ENCODE measurements around the gene CIDEA.

CIDEA gene

DNA sequence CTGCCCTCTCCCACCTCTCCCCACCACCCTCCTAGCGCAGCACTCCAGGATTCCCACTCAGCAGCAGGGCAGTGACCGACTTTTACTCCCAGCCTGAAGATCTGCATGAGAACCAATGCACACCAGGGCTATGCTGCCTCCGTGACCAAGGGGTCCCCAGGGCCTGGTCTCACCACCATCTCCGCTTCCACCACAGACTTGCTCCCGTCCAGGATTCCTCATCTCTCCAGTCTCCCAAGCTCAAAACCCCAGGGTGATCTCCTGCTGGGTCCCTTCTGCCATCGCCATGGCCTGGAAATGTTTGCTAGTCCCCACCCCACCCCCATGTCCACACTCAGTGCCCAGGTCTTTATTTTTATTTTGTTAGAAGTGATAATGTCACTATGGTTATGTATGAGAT, 2.1 kb upstream of the CIDEA start:
- TF ChIP-seq, protein P1, sequence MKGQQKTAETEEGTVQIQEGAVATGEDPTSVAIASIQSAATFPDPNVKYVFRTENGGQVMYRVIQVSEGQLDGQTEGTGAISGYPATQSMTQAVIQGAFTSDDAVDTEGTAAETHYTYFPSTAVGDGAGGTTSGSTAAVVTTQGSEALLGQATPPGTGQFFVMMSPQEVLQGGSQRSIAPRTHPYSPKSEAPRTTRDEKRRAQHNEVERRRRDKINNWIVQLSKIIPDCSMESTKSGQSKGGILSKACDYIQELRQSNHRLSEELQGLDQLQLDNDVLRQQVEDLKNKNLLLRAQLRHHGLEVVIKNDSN (IDR thresholded peaks at IDR 0.05): no peak
- TF ChIP-seq TAF1 (IDR thresholded peaks at IDR 0.05; ENCODE audit: low read depth) (no peak), EP300 (IDR thresholded peaks at IDR 0.05; ENCODE audit: borderline replicate concordance) (no peak), TCF12 (IDR thresholded peaks at IDR 0.05; ENCODE audit: low read depth) (no peak), YY1 (IDR thresholded peaks at IDR 0.05; ENCODE audit: low read depth) (no peak), CREB1 (IDR thresholded peaks at IDR 0.05; ENCODE audit: low read depth) (no peak), RAD21 (IDR thresholded peaks at IDR 0.05; ENCODE audit: low read depth) (no peak), ZBTB7A (IDR thresholded peaks at IDR 0.05; ENCODE audit: low read depth) (no peak), NFIC (IDR thresholded peaks at IDR 0.05) (no peak), MAX (IDR thresholded peaks at IDR 0.05) (no peak), CEBPB (IDR thresholded peaks at IDR 0.05) (no peak), EGR1 (IDR thresholded peaks at IDR 0.05) (no peak), FOXM1 (IDR thresholded peaks at IDR 0.05; ENCODE audit: borderline replicate concordance, low read depth) (no peak), TEAD4 (IDR thresholded peaks at IDR 0.05) (no peak)
- TF ChIP-seq, protein P2, sequence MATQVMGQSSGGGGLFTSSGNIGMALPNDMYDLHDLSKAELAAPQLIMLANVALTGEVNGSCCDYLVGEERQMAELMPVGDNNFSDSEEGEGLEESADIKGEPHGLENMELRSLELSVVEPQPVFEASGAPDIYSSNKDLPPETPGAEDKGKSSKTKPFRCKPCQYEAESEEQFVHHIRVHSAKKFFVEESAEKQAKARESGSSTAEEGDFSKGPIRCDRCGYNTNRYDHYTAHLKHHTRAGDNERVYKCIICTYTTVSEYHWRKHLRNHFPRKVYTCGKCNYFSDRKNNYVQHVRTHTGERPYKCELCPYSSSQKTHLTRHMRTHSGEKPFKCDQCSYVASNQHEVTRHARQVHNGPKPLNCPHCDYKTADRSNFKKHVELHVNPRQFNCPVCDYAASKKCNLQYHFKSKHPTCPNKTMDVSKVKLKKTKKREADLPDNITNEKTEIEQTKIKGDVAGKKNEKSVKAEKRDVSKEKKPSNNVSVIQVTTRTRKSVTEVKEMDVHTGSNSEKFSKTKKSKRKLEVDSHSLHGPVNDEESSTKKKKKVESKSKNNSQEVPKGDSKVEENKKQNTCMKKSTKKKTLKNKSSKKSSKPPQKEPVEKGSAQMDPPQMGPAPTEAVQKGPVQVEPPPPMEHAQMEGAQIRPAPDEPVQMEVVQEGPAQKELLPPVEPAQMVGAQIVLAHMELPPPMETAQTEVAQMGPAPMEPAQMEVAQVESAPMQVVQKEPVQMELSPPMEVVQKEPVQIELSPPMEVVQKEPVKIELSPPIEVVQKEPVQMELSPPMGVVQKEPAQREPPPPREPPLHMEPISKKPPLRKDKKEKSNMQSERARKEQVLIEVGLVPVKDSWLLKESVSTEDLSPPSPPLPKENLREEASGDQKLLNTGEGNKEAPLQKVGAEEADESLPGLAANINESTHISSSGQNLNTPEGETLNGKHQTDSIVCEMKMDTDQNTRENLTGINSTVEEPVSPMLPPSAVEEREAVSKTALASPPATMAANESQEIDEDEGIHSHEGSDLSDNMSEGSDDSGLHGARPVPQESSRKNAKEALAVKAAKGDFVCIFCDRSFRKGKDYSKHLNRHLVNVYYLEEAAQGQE (IDR thresholded peaks at IDR 0.05; ENCODE audit: low read depth): no peak

- TF ChIP-seq RAD21 (IDR thresholded peaks at IDR 0.05; ENCODE audit: low read depth) (no peak), TAF1 (IDR thresholded peaks at IDR 0.05; ENCODE audit: low read depth) (no peak), CREB1 (IDR thresholded peaks at IDR 0.05; ENCODE audit: low read depth) (no peak), TCF12 (IDR thresholded peaks at IDR 0.05; ENCODE audit: low read depth) (no peak), FOXM1 (IDR thresholded peaks at IDR 0.05; ENCODE audit: borderline replicate concordance, low read depth) (no peak), YY1 (IDR thresholded peaks at IDR 0.05; ENCODE audit: low read depth) (no peak), TEAD4 (IDR thresholded peaks at IDR 0.05) (no peak), EGR1 (IDR thresholded peaks at IDR 0.05) (no peak), ZBTB7A (IDR thresholded peaks at IDR 0.05; ENCODE audit: low read depth) (no peak), MAX (IDR thresholded peaks at IDR 0.05) (no peak), CEBPB (IDR thresholded peaks at IDR 0.05) (no peak), EP300 (IDR thresholded peaks at IDR 0.05; ENCODE audit: borderline replicate concordance) (no peak), NFIC (IDR thresholded peaks at IDR 0.05) (no peak)
- TF ChIP-seq, protein P1 (IDR thresholded peaks at IDR 0.05): no peak
- TF ChIP-seq, protein P2 (IDR thresholded peaks at IDR 0.05; ENCODE audit: low read depth): no peak
Measured at GRCh38 chr18:12253027-12253426, 1.1 kb upstream of the CIDEA start.

GRCh38 chr18:12253663-12254135, 462 bp upstream of the CIDEA start:
- TF ChIP-seq FOXM1 (IDR thresholded peaks at IDR 0.05; ENCODE audit: borderline replicate concordance, low read depth) (no peak), CEBPB (IDR thresholded peaks at IDR 0.05) (no peak), NFIC (IDR thresholded peaks at IDR 0.05) (no peak), EGR1 (IDR thresholded peaks at IDR 0.05) (no peak), TAF1 (IDR thresholded peaks at IDR 0.05; ENCODE audit: low read depth) (no peak), YY1 (IDR thresholded peaks at IDR 0.05; ENCODE audit: low read depth) (no peak), ZBTB7A (IDR thresholded peaks at IDR 0.05; ENCODE audit: low read depth) (no peak), RAD21 (IDR thresholded peaks at IDR 0.05; ENCODE audit: low read depth) (no peak), TEAD4 (IDR thresholded peaks at IDR 0.05) (no peak), CREB1 (IDR thresholded peaks at IDR 0.05; ENCODE audit: low read depth) (no peak), MAX (IDR thresholded peaks at IDR 0.05) (no peak), EP300 (IDR thresholded peaks at IDR 0.05; ENCODE audit: borderline replicate concordance) (no peak), TCF12 (IDR thresholded peaks at IDR 0.05; ENCODE audit: low read depth) (no peak)
- TF ChIP-seq, protein P2 (IDR thresholded peaks at IDR 0.05; ENCODE audit: low read depth): no peak
- TF ChIP-seq, protein P1 (IDR thresholded peaks at IDR 0.05): no peak
